Thoracic aorta (tissue), 2 donors: ENCODE measurements around the gene GABARAPL2. TPM values are rescaled to one million over a fixed set of nuclear protein-coding genes. Genes with fewer than 3 reads are reported as not detected.
"Not testable (repeated sequence)": the region's sequence is repeated elsewhere in the genome, so short reads cannot be mapped to it uniquely, and the experiment has no call there.

Source experiments
- ATAC-seq: fragments of 150-250 bp; one replicate; pipeline ENCODE4 v1.8.0; 2017; ENCODE audit warnings: low read depth; ENCODE audit not compliant: insufficient number of reproducible peaks, low FRiP score
- DNase-seq: peaks from one replicate; pipeline ENCODE4 v3.0.0-alpha.2; 2020; ENCODE audit warnings: low spot score
- H3K27ac ChIP-seq, 2 donors: fragments of 200-600 bp; sonication (generic); 1 replicate in 1 of 2; 2 replicates in 1 of 2; pipeline ENCODE4 v1.5.1; 2016; ENCODE audit warnings: mild to moderate bottlenecking in 2 of 2, moderate library complexity in 2 of 2
- H3K27me3 ChIP-seq: fragments of 200-600 bp; sonication (generic); replicated peaks from 2 replicates; pipeline ENCODE4 v1.6.0; 2016; ENCODE audit warnings: mild to moderate bottlenecking; ENCODE audit not compliant: insufficient read depth
- H3K36me3 ChIP-seq: fragments of 200-600 bp; sonication (generic); one replicate; pipeline ENCODE4 v1.5.1; 2016
- H3K4me1 ChIP-seq, 2 donors: fragments of 200-600 bp; sonication (generic); 1 replicate in 1 of 2; 2 replicates in 1 of 2; pipeline versions ENCODE4 v1.5.1 to v1.6.0; 2016; ENCODE audit warnings: low read depth in 2 of 2, mild to moderate bottlenecking in 1 of 2; ENCODE audit not compliant: control insufficient read depth in 1 of 2
- H3K4me3 ChIP-seq: fragments of 200-600 bp; sonication (generic); 2 replicates; pipeline ENCODE4 v1.5.1; 2016; ENCODE audit warnings: mild to moderate bottlenecking
- H3K9me3 ChIP-seq: fragments of 200-600 bp; sonication (generic); 2 replicates; pipeline ENCODE4 v1.5.1; 2016
- total RNA-seq, 2 donors: library from RNA; depleted of rRNA; stranded (reverse); fragments of >200 nt; gene quantifications; one replicate each; pipeline versions ENCODE4 v1.1.0 to v1.2.3, GENCODE V29; 2016
- TF ChIP-seq, protein P1 (sequence below): fragments of 200-600 bp; sonication (generic); IDR thresholded peaks from one replicate; pipeline ENCODE4 v1.5.1; 2019; ENCODE audit warnings: antibody characterized with exemption

GABARAPL2 gene
- total RNA-seq, 2 donors from 2014 or later: 101 to 122 TPM

DNA sequence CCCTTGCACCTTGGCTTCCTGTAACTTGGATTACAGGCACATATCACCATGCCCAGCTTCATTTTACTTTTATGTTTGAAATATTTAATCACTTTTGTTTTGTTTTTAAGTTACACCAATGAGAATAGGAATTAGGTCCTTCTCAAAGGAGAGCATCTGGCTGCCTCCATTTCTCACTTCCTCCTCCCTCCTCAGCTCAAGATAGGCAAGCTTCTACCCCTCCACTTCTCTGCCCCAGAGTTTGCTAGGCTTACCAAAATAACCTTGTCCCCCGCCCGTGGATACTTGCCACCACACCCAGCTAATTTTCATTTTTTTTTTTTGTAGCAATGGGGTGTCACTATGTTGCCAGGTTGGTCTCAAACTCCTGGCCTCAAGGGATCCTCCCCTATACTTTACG lies 17.9 kb downstream of the GABARAPL2 start:
- Histone ChIP-seq H3K36me3 (peaks cover 8% of the 10 kb centered on the region), H3K27ac (no peak overlapping the region), H3K4me1 (peaks cover 0 to 8% of the 10 kb centered on the region in 2 donors), H3K9me3 (no peaks in the 10 kb centered on the region), H3K27me3 (no peaks in the 10 kb centered on the region), H3K4me3 (no peak overlapping the region)
- TF ChIP-seq, protein P1, sequence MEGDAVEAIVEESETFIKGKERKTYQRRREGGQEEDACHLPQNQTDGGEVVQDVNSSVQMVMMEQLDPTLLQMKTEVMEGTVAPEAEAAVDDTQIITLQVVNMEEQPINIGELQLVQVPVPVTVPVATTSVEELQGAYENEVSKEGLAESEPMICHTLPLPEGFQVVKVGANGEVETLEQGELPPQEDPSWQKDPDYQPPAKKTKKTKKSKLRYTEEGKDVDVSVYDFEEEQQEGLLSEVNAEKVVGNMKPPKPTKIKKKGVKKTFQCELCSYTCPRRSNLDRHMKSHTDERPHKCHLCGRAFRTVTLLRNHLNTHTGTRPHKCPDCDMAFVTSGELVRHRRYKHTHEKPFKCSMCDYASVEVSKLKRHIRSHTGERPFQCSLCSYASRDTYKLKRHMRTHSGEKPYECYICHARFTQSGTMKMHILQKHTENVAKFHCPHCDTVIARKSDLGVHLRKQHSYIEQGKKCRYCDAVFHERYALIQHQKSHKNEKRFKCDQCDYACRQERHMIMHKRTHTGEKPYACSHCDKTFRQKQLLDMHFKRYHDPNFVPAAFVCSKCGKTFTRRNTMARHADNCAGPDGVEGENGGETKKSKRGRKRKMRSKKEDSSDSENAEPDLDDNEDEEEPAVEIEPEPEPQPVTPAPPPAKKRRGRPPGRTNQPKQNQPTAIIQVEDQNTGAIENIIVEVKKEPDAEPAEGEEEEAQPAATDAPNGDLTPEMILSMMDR: no peak
- no peak for ATAC-seq
- no peak for DNase-seq

DNA sequence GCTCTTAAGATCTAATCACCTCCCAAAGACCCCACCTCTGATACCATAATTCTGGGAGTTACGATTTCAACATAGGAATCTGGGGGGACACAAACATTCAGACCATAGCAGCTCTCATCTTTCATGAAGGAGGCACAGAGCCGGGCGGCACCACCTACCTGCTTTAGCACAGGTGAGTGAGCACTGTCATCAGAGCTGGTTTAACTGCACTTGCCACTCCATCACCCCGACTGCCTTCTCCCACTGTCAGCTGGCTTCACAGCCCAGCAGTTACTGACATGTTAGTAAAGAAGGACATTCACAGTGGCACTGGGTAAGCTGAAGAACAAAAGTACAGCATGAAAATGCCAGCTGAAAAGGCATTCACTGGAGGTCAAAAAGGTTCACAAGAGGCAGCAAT lies 22.5 kb downstream of the GABARAPL2 start:
- H3K4me3 ChIP-seq: no peak overlapping the region
- ATAC-seq (no peak), DNase-seq (no peak)
- TF ChIP-seq, protein P1: no peak
- H3K4me1 ChIP-seq: peaks cover 9 to 41% of the 10 kb centered on the region in 2 donors
- peak overlapping the region; percentile 84 to 94 for H3K27ac ChIP-seq
- H3K9me3 ChIP-seq: no peaks in the 10 kb centered on the region
- H3K36me3 ChIP-seq: peaks cover 5% of the 10 kb centered on the region
- H3K27me3 ChIP-seq: no peaks in the 10 kb centered on the region

DNA sequence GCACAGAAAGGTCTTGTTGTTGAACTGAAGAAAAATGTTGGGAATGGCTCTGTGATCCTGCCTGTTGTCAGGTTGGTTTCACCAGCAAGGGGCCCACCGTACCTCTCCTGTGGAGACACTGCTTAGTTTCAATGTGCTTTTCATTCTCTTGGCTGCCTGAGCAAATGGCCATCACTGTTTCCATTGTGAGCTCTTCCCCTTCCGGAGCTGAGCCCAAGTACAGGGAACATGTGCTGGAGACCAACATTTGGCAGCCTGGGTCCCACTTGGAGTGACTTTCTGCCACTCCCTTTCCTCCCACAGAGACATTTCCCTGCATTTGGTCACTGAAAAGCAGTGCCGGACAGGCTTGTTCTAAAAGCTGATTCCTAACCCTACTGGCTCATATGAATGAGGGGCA lies 23.1 kb downstream of the GABARAPL2 start:
- no peak for DNase-seq
- no peak for ATAC-seq
- H3K9me3 ChIP-seq: no peaks in the 10 kb centered on the region
- peak overlapping the region; percentile 84 to 94 for H3K27ac ChIP-seq
- H3K4me3 ChIP-seq: no peak overlapping the region
- no peaks in the 10 kb centered on the region for H3K27me3 ChIP-seq
- TF ChIP-seq, protein P1: no peak
- H3K4me1 ChIP-seq: peaks cover 9 to 46% of the 10 kb centered on the region in 2 donors
- peaks cover 5% of the 10 kb centered on the region for H3K36me3 ChIP-seq

DNA sequence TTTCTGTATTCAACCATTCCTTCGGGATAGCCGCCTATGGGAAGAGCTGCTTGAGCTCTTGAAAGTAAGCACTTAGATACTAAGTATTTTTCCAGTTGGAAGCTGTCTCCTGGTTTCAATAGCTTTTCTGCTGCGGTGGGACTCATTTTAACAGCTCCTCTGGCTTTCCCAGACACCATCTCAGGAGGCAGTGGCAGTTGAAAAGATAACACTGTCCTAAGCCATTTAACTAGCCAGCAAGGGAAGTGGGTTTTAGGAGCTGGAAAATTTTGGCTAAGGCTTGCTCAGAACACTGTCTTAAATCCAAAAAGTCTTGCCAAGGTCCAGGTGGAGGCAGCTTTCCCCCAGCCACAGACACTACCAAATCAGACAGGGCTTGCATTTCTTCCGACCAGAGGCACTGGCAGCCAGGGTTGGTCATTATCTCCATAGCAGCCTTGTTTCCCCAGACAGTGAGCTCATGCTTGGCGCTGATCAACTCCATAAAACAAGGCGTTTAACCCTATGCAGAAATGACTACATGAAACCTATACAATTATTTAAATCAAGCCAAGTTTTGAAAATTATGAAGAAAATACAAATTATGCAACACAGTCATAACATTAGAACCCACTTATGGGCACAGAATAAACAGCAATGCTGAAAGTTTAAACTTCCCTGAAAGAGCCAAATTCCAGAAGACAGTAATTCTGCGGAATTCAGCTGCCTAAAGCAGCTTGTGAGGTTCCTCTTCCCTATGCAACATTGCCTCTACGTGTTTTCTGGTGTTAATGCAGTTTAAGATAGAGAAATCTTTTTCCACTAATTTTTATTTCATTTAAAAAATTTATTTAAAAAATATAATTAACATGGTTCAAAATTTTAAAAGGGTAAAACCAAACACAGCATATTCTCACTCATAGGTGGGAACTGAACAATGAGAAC lies 25.0 kb downstream of the GABARAPL2 start:
- H3K36me3 ChIP-seq: no peaks in the 10 kb centered on the region
- no peaks in the 10 kb centered on the region for H3K27me3 ChIP-seq
- ATAC-seq: no peak
- peak overlapping the region; percentile 42 for H3K4me3 ChIP-seq
- peaks cover 9 to 58% of the 10 kb centered on the region in 2 donors for H3K4me1 ChIP-seq
- H3K27ac ChIP-seq: peak overlapping the region; percentile 84 to 94
- H3K9me3 ChIP-seq: no peaks in the 10 kb centered on the region
- TF ChIP-seq, protein P1: no peak
- DNase-seq: peak; percentile 26

DNA sequence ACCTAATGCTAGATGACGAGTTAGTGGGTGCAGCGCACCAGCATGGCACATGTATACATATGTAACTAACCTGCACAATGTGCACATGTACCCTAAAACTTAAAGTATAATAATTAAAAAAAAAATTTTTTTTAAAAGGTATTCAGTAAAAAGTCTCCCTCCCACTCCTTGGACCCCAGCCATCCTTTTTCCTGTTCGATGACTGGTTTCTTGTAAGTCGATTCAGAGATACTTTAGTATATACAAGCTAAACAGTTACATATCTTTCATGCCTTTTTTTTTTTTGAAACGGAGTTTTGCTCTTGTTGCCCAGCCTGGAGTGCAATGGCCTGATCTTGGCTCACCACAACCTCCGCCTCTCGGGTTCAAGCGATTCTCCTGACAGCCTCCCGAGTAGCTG lies 25.7 kb downstream of the GABARAPL2 start:
- Histone ChIP-seq H3K4me3 (peak overlapping the region; percentile 33), H3K4me1 (peaks cover 9 to 58% of the 10 kb centered on the region in 2 donors), H3K27ac (peak overlapping the region; percentile 58 to 61)
- not testable (repeated sequence) for ATAC-seq, DNase-seq, H3K36me3 ChIP-seq, H3K9me3 ChIP-seq, H3K27me3 ChIP-seq
